DMS114 treated with DMSO at 0.1 percent for 48 hours (cell line): Measurements from ENCODE around the gene CD151.

ENCODE experiments used
- DNase-seq: peaks from one replicate; lab custom pipeline; 2025; ENCODE audit not compliant: unreplicated experiment; lab: John Stamatoyannopoulos, UW

Gene CD151

GRCh38 chr11:813072-813455 lies 19.7 kb upstream of the CD151 start:
- DNase-seq, result no peak

- DNase-seq, result no peak
Measured at GRCh38 chr11:813456-814096, 19.2 kb upstream of the CD151 start.

- no peak for DNase-seq
Measured at GRCh38 chr11:815675-816432, 16.9 kb upstream of the CD151 start.

GRCh38 chr11:816433-816779 lies 16.3 kb upstream of the CD151 start:
- no peak for DNase-seq

- DNase-seq, result no peak
Measured at GRCh38 chr11:818396-819128, 14.2 kb upstream of the CD151 start, which contains the start of gene PNPLA2. Gene PNPLA2, plus strand, starts transcription at chr11:818914. Its CDS starts 805 bp downstream, at chr11:819719.

GRCh38 chr11:819129-819931 lies 13.4 kb upstream of the CD151 start:
- peak; percentile 26 for DNase-seq

- no peak for DNase-seq
Measured at GRCh38 chr11:819943-820649, 12.7 kb upstream of the CD151 start.

GRCh38 chr11:820655-821511 lies 11.9 kb upstream of the CD151 start:
- no peak for DNase-seq

- no peak for DNase-seq
Measured at GRCh38 chr11:821512-822371, 11.0 kb upstream of the CD151 start.

GRCh38 chr11:823441-824291 lies 9.1 kb upstream of the CD151 start:
- no peak for DNase-seq

GRCh38 chr11:824292-824880 lies 8.4 kb upstream of the CD151 start:
- no peak for DNase-seq

- no peak for DNase-seq
Measured at GRCh38 chr11:824942-825341, 7.8 kb upstream of the CD151 start.

- DNase-seq, result no peak
Measured at GRCh38 chr11:825366-826226, 7.2 kb upstream of the CD151 start.

- no peak for DNase-seq
Measured at GRCh38 chr11:826227-826621, 6.5 kb upstream of the CD151 start.

- DNase-seq, result no peak
Measured at GRCh38 chr11:826836-827145, 6.0 kb upstream of the CD151 start.

- DNase-seq, result no peak
Measured at GRCh38 chr11:827146-827896, 5.4 kb upstream of the CD151 start.
